Ammon's horn (tissue), 1 donor: ENCODE data around the gene FOXL2.
A peak's percentile ranks its signal among the peaks of the same experiment; 100 is the strongest.

Experiments
- DNase-seq: peaks from one replicate; pipeline ENCODE4 v3.0.0-alpha.2; 2016; ENCODE audit warnings: low spot score

FOXL2 gene

DNA sequence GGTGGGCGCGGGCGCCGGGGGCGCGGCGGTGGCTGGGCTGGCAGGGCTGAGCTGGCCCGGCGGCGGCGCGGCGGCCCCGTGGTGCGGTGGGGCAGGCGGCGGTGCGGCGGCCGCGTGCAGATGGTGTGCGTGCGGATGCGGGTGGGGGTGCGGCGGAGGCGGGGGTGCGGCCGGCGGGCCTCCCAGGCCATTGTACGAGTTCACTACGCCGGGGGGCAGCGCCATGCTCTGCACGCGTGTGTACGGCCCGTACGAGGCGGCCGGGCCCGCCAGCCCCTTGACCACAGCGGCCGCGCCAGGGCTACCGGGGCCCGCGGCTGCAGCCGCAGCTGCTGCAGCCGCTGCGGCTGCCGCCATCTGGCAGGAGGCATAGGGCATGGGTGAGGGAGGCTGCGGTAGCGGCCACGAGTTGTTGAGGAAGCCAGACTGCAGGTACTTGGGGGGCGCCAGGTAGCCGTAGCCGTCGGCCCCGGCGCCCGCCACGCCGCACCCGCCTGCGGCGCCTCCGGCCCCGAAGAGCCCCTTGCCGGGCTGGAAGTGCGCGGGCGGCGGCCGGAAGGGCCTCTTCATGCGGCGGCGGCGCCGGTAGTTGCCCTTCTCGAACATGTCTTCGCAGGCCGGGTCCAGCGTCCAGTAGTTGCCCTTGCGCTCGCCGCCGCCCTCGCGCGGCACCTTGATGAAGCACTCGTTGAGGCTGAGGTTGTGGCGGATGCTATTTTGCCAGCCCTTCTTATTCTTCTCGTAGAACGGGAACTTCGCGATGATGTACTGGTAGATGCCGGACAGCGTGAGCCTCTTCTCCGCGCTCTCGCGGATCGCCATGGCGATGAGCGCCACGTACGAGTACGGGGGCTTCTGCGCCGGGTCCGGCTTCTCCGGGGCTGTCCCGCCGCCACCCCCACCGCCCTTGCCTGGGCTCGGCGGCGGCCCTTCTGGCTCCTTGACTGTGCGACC lies 951 bp downstream of the FOXL2 start:
- DNase-seq, result no peak

DNA sequence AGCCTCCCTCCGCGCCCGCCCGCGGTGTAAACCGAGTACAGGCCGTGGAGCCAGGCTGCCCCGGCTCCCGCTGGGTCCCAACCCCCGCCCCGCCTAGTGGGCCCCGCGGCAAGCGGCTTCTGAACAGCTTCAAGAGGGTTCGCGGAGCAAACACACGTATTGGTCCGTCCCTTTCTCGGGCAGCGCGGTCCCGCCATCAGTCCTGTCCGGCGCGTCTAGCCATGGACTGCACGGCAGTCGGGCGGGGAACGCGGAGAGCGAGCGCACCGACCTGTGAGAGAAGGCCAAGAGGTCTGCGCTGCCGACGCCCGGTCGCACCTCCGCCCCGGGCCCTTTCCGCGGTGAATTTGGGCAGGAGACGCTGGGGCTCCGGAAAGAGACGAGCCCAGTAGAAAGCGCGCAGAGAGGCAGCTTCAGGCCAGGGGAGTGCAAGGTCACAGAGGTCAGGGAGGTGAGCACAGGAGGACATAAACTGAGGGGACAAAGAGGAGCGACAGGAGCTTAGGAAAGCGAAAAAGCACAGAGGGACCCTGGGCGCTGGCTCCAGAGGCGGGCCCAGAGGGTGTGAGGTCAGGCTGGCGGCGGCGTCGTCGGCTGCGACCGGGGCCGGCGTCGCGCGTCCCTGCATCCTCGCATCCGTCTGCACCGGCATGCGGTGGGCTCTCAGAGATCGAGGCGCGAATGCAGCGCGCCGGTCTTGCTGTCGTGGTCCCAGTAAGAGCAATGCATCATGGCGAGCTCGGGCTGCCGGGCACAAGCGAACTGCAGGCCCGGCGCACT lies 1.8 kb downstream of the FOXL2 start:
- DNase-seq, result no peak

DNA sequence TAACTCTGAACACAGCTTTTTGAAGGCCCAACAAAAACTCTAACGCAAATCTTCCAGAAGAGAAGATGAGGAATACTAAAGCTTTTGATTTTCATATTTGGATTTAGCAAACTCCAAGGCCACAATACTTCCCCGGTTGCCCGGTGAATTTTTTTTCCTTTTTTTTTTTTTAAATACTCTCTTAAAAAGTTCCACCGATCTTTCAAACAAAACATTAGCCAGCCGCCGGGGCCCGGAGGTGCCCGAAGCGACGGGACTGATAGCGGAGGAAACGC lies 2.3 kb downstream of the FOXL2 start:
- no peak for DNase-seq

DNA sequence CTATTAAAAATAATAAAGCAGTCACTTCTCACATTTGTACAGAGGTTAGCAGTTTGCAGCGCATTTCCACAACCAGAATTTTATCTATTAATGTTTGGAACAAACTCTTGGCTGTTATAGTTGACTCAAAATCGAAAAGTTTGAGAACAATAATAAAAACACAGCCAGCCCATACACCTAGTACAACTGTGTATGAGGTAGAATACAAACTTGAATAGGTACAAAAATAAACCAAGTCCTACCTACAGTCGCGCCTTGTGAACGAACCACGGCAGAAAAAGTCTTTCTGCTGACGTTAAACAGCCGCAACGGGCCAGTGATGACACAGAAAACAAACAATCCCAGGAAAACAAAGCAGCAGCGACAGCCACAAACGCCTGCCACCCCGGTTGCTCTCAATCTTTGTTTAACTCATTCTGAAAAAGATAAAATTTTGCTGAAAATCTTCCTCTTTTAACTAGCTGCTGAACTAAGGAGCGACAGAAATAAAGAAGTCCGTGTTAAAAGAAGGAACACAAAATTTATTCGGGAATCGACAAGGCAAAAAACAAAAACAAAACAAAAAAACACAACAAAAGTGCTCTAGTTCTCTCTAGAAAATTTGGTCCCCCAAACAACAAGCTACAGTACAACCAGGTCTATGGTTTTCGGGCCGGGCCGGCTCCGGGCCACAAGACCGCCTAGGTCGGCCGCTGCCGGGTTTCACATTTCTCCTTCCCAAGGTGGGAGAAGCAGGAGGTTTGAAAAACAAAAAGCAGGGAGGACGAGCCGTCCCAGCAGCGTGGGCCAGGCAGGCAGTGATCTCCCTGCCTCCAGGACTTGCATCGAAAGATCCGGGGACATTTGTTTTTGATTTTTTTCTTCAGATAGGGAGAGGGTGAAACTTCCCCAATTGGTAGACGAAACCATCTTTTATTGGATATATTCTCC lies 2.9 kb downstream of the FOXL2 start:
- no peak for DNase-seq

- DNase-seq, result no peak
Observed at GRCh38 chr3:138942861-138943623, 3.9 kb downstream of the FOXL2 start.

DNA sequence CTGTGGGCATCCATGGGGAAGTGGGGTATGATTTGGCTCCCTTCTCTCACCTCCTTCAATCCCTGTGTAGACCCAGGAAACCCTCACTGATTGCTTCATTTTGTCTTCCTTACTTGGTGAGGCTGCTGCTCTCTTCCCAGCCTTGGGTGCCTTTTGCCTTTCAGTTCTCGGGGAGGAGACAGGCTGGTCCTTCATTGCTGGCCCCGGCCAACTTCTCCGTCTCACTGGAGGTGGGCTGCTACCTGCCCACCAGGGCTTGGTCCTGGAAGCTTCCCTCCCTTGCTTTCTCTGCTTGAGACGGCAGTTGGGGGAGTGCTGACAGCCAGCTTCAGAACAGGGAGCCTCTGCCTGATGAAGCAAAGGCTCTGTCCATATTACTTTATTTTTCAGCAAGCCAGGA lies 4.7 kb downstream of the FOXL2 start:
- no peak for DNase-seq

DNA sequence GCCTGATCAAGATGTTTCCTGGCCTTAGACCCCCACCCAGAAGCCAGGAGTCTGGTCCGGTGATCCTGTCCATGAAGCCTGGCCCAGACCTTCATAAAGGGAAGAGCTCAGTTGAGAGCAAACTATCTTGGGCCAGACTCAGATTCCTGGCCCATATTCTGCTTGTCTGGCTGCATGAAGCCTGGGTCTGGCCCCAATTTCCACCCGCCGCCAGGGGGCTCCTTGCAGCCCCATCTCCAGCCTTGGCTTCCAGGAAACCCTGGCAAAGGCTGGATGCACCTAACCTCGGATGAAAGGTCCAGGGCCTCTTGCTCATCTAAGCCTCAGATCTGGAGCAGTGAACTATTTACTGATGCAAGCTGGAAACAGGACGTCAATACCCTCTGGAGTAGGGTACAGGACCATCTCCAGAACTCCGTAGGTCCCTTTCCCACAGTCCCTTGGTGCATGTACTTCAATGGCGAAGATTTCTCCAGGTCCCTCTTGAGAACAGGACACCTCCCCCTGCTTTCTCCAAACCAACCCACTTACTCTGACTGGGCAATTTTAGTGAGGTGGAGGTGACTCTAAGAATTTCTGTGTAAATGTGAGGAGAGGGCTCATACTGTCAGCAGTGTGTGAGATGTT lies 5.6 kb downstream of the FOXL2 start:
- no peak for DNase-seq

DNA sequence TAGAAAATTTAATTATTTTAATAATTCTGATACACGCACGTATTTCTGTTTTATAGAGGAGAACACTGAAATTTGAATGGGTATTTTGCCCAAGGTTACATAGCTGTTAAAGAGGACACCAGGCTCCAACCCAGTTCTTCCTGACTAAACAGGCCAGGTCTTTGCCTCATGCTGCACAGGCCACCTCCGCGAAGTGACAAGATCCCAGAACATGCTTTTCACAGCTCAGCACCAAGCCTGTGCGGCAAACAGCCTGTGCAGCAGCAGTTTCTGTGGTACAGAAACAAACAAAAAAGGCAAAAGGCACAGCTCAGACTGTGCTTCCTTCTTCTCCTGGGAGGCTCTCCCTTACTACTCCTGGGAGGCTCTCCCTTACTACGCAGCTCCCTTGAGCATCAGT lies 6.5 kb downstream of the FOXL2 start:
- DNase-seq, result no peak

DNA sequence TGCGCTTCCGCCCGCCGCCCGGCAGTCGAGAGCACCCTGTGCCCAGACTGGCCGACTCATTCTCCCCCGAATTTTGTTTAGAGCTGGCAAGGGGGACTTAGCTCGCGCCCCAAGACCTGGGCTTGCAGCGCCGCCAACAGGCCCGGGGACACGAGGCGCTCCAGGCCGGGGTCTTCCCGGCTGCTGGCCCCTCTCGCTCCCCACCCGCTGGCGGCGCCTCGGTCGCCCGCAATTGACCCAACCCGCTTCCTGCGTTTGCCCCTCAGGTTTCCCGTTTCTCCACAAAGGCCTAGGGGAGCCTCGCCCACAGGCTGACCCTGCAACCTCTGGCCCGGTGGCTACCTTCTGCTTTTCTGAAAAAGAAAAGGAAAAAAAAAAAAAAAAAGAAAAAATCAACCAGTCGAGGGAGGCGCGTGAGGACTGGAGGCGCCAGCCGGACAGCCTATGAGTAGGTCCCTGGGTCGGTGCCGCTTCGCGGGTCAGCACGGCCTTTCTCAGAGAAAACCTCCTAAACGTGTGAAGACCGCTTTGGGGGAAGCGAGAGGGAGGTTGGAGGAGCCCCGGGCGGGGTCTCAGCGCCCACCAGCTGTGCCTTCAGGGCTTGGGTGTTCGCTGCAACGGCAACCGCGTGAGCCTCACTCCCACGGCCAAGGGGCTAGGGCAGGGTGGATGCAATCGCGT lies 7.2 kb downstream of the FOXL2 start:
- DNase-seq, result no peak

DNA sequence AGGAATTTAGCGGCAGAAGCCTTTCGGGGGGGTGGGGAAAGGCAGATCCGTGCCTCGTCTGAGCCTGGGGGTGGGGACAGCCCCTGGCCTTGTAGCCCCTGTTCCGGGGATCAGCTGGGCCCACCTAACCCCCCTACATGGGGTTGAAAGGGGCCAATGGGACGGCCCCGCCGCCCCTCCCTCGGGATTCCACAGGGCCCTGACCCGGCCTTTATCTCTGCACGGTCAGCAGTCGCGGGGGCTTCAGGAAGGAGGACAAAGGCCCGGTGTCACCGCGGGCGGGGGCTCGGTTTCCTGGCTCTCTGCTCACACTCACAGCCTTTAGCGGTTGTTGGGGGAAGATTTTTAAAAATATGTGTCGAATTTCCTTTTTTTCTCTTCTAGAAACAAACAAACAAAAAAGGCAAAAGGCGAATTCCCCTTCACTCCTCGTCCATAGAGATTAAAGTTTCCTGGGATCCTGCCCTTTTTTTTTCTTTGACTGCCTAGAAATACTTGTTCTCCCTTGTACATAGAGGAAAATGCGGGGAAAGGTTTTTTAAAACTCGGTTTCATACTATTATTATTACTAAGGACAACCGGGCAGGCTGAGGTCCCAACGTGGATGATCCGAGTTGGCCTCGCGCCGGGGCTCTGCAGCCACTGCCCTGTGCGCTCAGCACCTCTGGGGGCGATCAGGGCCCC lies 7.9 kb downstream of the FOXL2 start:
- DNase-seq, result no peak

GRCh38 chr3:138938056-138938876 lies 8.7 kb downstream of the FOXL2 start:
- DNase-seq, result no peak

- DNase-seq, result no peak
Observed at GRCh38 chr3:138937690-138938055, 9.3 kb downstream of the FOXL2 start.

DNA sequence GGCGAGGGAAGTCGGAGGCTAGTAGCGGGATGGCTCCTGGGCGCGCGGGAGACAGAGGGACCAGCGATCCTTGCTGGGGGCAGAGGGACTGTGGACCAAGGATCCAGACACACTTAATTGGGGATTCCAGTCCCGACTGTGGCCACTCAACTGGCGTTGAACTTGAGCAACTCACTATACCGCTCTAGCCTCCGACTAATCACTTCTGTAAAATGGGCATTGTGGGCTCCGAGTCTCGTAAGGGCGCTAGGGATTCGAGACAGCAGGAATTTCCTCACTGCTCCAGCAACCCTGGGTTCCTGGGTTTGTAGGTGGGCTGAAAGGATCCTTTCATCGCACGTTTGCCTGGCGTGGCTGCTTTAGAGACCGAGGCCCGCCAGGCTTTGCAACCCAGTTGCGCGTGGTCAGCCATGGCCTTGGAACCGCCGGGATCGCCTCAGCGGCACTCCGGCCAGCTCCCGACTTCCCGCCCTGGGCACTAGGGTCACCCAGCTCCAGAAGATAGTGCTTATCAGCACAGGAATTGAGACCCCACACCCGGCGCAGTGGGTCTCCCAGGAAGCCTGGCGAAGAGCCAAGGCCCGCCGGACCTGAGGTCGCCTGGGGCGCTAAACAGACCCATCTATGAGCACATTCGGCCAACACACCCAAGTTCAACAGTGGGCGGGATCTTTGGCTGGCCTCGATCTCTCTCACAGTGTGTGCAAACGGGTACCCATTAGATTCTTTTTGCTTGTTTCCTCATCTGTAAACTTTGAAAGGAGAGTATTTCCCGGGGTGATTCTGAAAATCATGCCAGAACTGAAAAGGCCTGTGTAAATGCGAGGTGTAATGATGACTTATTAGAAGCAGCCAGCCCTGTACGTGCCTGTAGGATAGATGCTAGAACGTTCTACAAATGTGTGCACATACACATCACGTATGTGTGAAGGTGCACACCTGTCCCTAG lies 9.9 kb downstream of the FOXL2 start:
- no peak for DNase-seq

GRCh38 chr3:138935863-138936740 lies 10.8 kb downstream of the FOXL2 start:
- DNase-seq, result peak; percentile 64

DNA sequence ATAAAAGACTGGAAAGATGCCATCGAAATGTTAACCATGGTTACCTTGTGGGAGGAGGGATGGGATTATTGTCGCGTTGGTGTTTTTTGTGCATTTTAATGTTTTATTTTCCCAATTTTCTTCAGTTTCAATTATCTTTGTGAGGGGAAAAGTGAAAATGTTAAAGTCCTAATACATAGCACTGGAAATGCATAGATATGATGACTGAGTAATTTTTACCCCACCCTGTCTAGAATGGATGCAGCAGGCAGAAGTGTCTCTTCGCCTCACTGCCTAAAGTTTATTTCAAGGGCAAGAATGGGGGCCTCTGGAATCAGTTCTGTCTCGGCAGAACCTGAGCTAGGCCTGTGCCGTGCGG lies 11.5 kb downstream of the FOXL2 start:
- DNase-seq, result no peak

DNA sequence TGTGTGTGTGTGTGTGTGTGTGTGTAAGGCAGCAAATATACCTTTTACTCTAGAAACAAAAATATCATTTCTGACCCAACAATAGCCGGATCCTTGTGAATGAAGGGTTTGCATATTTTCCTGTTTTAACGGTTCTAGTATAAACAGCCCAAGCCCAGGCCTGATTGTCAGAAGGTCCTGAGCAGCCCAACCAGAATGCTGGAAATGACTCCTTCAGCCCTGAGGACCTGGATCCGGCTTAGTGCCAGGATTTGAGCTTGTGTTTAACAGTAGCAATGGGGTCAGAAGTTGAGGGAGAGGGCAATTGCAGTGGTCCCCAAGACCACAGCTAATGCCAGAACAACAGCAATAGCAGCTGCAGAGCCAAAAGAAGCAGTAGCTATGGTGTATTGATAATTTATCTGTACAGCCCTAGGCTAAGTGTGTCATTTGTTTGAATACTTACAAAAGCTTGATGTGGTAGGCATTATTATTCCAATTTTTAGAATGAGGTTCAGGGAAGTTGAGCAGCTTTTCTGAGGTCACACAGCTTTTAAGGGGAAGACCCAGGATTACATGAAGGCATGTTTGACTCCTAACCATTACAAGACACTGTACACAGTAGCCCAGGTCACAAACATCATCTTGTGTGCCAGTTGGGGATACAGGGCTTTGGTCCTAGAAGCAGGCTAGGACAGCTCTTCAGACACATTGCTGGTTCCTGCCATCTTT lies 12.8 kb downstream of the FOXL2 start:
- no peak for DNase-seq
